GM23248 (cell line): ENCODE results near the gene ANKS1B.

Source experiments
- EZH2 ChIP-seq: fragments of 200-600 bp; sonication (generic); IDR thresholded peaks from 2 replicates; pipeline ENCODE4 v1.6.1; 2018; ENCODE audit warnings: antibody characterized with exemption, mild to moderate bottlenecking; ENCODE audit not compliant: insufficient read depth, poor library complexity, severe bottlenecking
- EZH2phosphoT487 ChIP-seq: fragments of 200-600 bp; sonication (generic); IDR thresholded peaks from 2 replicates; pipeline ENCODE4 v1.6.1; 2018; ENCODE audit warnings: antibody characterized with exemption, moderate library complexity, mild to moderate bottlenecking, low read depth; ENCODE audit not compliant: insufficient read depth

GRCh38 chr12:99027461-99027860, 957.3 kb downstream of the ANKS1B start:
- TF ChIP-seq EZH2 (no peak), EZH2phosphoT487 (no peak)
